ENCODE data around the gene PTPRC. TPM values are rescaled to one million over a fixed set of nuclear protein-coding genes. Genes with fewer than 3 reads are reported as not detected.

Gene PTPRC
- total RNA-seq, 3 donors from 2014 or later, result 17.9 to 29.4 (median 18.0) TPM

GRCh38 chr1:198637157-198637556, 1.7 kb upstream of the PTPRC start:
- no peak for ATAC-seq
- Histone ChIP-seq H3K4me3 (no peak overlapping the region), H3K36me3 (ENCODE audit: low read depth) (no peaks in the 10 kb centered on the region), H3K4me1 (ENCODE audit: low read depth) (no peaks in the 10 kb centered on the region), H3K9me3 (no peaks in the 10 kb centered on the region)
- intact Hi-C loops (cut with DNase I, micrococcal nuclease), result no loop called here
- no peak for TF ChIP-seq CTCF (IDR thresholded peaks at IDR 0.05)
- DNase-seq, result no peak

- H3K36me3 ChIP-seq (ENCODE audit: low read depth), result no peaks in the 10 kb centered on the region
- no peak for ATAC-seq
- DNase-seq, result no peak
- H3K4me1 ChIP-seq (ENCODE audit: low read depth), result no peaks in the 10 kb centered on the region
- no peaks in the 10 kb centered on the region for H3K9me3 ChIP-seq
- no peak for TF ChIP-seq CTCF (IDR thresholded peaks at IDR 0.05)
- H3K4me3 ChIP-seq, result no peak overlapping the region
- intact Hi-C loops (cut with DNase I, micrococcal nuclease), result no loop called here
Measured at GRCh38 chr1:198637916-198638437, 863 bp upstream of the PTPRC start.

- TF ChIP-seq CTCF (IDR thresholded peaks at IDR 0.05), result no peak
- DNase-seq (no peak), ATAC-seq (no peak)
- Histone ChIP-seq H3K4me1 (ENCODE audit: low read depth) (no peaks in the 10 kb centered on the region), H3K9me3 (no peaks in the 10 kb centered on the region), H3K36me3 (ENCODE audit: low read depth) (no peaks in the 10 kb centered on the region), H3K4me3 (no peak overlapping the region)
- intact Hi-C loops (cut with DNase I, micrococcal nuclease), result no loop called here
Measured at GRCh38 chr1:198638441-198638840, 399 bp upstream of the PTPRC start.

- intact Hi-C loops (cut with DNase I, micrococcal nuclease), result no loop called here
- DNase-seq (no peak), ATAC-seq (no peak)
- Histone ChIP-seq H3K4me3 (no peak overlapping the region), H3K36me3 (ENCODE audit: low read depth) (no peaks in the 10 kb centered on the region), H3K9me3 (no peaks in the 10 kb centered on the region), H3K4me1 (ENCODE audit: low read depth) (no peaks in the 10 kb centered on the region)
- no peak for TF ChIP-seq CTCF (IDR thresholded peaks at IDR 0.05)
Measured at GRCh38 chr1:198639671-198640143, 867 bp downstream of the PTPRC start.

- DNase-seq (no peak), ATAC-seq (no peak)
- Histone ChIP-seq H3K9me3 (no peaks in the 10 kb centered on the region), H3K36me3 (ENCODE audit: low read depth) (no peaks in the 10 kb centered on the region), H3K4me1 (ENCODE audit: low read depth) (no peaks in the 10 kb centered on the region), H3K4me3 (no peak overlapping the region)
- intact Hi-C loops (cut with DNase I, micrococcal nuclease), result no loop called here
- TF ChIP-seq CTCF (IDR thresholded peaks at IDR 0.05), result no peak
Measured at GRCh38 chr1:198640174-198640573, 1.3 kb downstream of the PTPRC start.

GRCh38 chr1:198641501-198641900, 2.7 kb downstream of the PTPRC start:
- intact Hi-C loops (cut with DNase I, micrococcal nuclease), result no loop called here
- ATAC-seq (peak; percentile 43), DNase-seq (no peak)
- H3K9me3 ChIP-seq, result no peaks in the 10 kb centered on the region
- no peak for TF ChIP-seq CTCF (IDR thresholded peaks at IDR 0.05)
- H3K4me3 ChIP-seq, result no peak overlapping the region
- H3K4me1 ChIP-seq (ENCODE audit: low read depth), result no peaks in the 10 kb centered on the region
- H3K36me3 ChIP-seq (ENCODE audit: low read depth), result no peaks in the 10 kb centered on the region
